GM15510 (cell line): ENCODE data around the gene RASAL1.

Source experiments
- POLR2A ChIP-seq: IDR thresholded peaks from 3 replicates; pipeline ENCODE4 v1.6.1; 2011; ENCODE audit warnings: borderline replicate concordance; ENCODE audit not compliant: insufficient read length; ENCODE audit errors: extremely low read depth

Gene RASAL1

DNA sequence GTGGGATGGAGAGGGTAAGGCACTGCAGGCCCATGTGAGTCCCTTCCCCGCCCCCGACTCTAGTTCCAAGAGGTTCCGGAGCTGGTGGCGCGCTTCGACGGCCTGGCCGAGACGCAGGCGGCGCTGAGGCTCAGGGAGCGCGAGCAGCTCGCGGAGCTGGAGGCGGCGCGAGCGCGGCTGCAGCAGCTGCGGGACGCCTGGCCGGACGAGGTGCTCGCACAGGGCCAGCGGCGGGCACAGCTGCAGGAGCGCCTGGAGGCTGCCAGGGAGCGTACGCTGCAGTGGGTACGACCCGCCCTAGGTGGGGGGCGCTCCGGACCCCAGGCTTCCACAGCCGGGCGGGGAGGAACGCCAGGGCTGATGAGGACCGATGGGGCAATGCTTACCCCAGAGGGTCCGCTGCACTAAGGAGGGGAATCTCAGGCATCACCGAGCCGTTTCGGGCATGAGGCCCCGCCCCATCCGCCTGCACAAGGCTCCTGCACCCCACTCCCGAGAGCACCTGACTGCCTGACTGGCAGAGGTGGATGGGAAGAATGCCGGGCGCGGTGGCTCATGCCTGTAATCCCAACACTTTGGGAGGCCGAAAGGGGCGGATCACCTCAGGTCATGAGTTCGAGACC lies 18.9 kb upstream of the RASAL1 start:
- no peak for TF ChIP-seq POLR2A

DNA sequence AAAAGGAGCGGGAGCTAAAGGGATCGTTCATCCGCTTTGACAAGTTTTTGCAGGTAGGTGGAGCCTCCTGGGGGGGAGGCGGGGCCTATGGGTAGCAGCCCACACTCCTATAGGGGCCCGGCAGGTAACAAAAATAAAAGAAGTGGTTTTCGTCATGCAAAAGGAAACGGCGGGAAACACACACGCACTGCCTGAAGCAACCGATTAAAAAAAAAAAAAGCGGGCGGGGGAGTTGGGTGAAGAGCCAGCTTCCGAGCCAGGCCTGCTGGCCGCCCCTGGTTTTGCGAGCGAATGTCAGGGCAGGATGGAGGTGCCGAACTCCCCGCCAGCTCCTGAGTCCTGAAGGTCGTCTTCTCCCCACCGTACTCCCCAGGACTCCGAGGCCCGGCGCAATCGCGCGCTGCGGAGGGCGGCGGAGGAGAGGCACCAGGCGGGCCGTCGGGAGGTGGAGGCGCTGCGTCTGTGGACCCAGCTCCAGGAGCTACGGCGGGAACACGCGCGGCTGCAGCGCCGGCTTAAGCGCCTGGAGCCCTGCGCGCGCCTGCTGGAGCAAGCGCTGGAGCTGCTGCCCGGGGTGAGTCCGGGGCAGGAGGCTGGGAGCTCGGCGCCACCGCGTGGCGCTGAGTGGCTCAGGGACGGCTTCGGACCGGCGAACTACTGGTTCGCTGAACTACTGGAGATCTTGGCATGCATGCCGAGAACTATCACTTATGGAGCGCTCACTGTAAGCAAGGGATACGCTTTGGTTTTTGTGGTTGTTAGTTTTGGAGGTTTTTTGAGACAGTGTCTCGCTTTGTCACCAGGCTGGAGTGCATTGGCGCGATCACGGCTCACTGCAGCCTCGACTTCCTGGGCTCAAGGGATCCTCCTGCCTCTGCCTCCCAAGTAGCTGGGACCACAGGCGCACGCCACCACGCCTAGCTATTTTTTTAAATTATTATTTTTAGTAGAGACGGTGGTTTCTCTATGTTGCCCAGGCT lies 17.6 kb upstream of the RASAL1 start:
- no peak for TF ChIP-seq POLR2A

DNA sequence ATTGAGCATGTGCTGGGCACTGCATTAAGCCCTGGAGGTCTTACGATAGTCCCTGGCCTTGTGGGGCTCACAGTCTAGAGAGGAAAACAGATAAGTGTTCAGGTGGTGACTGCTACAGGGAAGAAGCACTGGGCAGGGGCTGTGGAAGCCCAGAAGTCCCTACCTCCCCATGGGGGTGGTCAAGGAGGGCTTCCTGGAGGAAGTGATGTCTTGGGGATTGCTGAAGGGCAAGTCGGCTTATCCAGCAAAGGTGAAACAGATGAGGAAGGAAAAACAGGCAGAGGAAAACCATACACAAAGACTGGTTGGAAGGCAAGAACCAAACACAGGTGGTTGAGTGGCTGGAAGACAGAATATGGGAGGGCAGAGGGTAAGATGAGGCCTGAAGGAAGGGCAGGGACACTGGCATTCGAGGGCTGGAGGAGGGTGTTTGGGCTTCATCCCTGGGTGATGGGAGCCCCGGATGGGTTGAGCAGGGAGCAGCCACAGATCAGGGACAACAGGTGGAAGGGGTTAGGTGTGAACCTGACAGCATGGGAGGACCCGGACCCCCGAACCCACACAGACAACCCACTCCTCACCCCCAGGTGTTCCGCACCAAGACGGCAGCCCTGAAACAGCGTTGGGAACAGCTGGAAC lies 16.8 kb upstream of the RASAL1 start:
- TF ChIP-seq POLR2A: no peak

DNA sequence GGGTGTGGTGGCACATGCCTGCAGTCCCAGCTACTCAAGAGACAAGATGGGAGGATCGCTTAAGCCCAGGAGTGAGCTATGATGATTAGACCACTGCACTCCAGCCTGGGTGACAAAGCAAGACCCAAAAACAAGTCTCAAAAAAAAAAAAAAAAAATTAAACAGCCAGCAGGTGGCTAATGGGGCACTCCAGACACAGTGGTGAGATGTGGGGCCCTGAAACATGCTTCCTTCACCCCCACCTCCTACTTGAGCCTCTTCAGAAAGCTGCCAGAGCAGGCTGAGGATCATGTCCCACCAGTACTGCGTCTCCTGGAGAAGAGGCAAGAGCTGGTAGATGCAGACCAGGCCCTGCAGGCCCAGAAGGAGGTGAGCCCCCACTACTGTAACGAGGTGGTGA lies 16.1 kb upstream of the RASAL1 start:
- no peak for TF ChIP-seq POLR2A

DNA sequence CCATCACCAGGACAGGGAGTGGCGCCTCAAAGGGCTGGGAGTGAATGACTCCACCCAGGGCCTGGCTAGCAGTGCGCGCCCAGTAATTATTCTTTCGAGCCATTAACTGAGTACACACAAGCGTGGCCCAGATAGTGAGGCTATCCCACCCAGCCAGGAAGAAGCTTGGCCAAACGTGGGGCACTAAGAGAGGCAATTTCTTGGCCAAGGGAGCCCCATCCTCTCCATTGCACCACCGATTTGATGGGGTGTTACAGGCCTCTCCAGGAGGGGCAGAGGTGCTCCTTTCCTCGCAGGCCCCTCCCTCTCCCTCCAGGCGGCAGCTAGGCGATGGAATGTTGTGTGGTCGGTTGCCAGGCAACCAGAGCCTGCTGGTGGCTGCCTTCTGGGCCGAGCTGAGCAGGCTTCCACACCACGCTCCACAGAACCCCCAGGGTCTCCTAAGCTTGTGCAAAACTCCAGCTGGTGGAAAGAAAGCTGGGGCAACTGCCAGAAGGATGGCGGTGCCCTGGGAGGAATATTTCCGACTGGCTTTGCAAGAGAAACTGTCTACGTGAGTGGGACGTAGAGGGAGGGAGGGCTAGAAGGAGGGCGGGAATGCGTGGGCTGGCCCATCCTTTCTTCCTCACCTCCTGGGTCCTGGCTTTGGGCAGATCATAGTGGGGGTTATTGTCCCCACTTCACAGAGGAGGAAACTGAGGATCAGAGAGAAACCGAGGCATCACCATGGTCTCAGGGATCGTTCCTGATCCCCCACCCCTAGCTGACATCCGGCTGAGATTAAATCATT lies 14.0 kb upstream of the RASAL1 start, which contains the start of gene CFAP73:
TSS of gene CFAP73 (plus strand) at position 364 of the 790 bp plus-strand sequence. CDS start at position 498, 134 bp downstream.
- TF ChIP-seq POLR2A: no peak

DNA sequence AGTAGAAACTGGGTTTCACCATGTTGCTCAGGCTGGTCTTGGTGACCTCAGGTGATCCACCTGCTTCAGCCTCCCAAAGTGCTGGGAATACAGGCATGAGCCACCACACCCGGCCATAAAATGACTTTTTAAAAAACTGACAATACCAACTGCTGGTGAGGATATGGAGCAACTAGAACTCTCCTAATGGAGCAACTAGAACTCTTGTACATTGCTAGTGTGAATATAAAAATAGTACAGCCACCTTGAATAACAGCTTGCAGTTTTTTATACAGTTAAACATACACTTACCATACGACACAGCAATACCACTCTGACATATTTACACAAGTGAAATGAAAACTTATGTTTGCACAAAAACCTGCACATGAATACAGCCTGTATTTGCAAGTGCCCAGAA lies 11.4 kb upstream of the RASAL1 start:
- no peak for TF ChIP-seq POLR2A

DNA sequence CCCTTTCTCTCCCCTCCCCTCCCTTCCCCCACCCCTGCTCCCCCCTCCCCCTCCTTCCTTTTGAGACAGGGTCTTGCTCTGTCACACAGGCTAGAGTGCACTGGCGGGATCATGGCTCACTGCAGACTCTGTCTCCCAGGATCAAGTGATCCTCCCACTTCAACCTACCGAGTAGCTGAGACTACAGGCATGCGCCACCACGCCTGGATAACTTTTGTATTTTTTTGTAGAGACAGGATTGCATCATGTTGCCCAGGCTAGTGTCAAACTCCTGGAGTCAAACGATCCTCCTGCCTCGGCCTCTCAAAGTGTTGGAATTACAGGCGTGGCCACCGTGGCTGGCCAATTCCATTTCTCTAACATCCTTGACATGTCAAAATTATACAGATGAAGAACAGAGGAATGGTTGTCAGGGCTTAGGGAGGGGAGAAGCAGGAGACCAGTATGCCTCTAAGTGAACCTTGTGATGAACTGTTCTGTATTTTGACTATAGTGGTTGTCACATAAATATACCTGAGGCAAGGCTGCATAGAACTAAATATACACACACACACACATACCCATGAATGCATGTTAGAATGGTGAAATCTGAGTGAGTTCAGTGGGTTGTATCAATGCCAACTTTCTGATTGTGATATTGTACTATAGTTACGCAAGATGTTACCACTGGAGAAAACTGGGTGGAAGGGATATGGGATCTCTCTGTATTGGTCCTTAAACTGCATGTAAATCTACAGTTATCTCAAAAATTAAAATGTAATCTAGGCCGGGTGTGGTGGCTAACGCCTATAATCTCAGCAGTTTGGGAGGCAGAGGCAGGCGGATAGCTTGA lies 10.4 kb upstream of the RASAL1 start:
- no peak for TF ChIP-seq POLR2A

DNA sequence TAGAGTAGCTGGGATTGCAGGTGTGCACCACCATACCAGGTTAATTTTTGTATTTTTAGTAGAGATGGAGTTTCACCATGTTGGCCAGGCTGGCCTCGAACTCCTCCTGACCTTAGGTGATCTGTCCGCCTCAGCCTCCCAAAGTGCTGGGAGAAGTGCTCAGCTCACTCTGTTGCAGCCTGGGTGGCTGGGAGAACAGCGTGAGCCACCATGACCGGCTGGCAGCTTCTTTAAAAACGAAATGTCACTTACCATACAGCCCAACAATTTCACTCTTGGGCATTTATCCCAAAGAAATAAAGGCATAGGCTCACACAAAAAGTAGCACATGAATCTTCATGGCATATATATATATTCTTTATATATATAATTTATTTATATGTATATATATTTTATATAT lies 9.2 kb upstream of the RASAL1 start:
- TF ChIP-seq POLR2A: no peak

DNA sequence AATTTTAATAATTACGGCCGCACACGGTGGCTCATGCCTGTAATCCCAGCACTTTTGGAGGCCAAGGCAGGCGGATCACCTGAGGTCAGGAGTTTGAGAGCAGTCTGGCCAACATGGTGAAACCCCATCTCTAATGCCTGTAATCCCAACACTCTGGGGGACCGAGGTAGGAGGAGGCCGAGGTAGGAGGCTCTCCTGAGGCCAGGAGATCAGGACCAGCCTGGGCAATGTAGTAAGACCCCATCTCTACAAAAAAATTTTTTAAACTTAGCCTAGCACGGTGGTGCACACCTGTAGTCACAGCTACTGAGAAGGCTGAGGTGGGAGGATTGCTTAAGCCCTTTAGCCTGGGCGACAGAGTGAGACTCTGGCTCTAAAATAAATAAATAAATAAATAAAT lies 8.4 kb upstream of the RASAL1 start:
- no peak for TF ChIP-seq POLR2A

DNA sequence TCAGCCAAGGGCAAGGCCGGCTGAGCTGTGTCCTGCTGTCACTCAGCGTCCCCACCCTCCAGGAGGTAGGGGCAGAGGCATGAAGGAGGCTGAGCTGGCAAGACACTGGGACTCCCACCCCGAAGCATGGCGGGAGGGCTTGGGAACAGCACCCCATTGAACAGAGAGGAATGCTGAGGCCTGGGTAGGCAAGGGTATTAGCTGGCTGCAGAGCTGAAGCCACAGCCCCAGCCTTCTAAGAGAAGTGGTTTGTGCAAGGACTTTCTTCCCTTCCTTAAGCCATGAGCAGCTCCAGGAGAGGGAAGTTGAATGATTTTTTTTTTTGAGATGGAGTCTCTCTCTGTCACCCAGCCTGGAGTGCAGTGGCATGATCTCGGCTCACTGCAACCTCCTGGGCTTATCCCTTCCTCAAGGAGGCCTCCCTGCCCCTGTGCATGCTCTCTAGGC lies 7.3 kb upstream of the RASAL1 start:
- TF ChIP-seq POLR2A: no peak

DNA sequence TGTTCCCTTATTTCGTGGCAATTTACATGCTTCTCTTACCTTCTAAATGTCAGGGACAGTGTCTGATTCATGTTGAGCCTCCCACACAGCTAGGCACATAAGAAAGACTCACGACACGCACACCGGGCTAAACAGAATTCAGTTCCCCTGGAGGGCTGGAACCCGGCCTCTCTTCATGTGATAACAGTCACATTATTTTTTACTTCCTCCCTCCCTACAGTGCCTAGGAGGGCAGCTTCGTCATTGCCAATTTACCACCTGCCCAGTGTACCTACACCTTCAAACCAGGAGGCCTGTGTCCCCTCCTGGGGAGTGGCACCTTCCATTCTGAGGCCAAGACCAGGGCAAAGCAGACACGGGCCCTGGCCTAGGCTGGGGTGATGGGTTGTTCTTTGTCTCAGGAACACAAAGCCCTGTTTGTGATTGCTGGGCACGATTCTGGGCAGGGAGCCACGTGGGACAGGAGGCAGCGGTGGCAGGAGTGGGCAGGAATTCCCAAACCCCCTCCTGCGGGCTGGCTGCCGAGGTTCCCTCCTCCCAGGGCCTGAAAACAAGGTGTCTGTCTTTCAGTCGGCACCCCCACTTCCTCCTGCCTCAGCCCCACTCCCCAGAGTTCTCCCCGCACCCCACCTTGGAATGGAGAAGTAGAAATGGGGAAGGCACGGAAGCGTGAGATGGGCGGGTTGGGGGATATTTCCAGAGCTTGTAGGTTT lies 6.8 kb upstream of the RASAL1 start:
- TF ChIP-seq POLR2A: no peak

DNA sequence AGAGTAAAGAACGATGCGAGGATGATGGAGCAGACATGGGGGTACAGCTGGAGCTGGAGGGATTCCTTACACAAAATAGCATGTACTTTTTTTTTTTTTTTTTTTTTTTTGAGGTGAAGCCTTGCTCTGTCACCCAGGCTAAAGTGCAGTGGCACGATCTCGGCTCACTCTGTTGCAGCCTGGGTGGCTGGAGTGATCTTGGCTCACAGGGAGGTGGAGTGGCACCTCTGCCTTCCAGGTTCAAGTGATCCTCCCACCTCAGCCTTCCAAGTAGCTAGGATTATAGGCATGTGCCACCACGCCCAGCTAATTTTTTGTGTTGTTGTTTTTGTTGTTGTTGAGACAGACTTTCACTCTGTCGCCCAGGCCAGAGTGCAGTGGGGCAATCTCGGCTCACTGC lies 5.1 kb upstream of the RASAL1 start:
- no peak for TF ChIP-seq POLR2A

DNA sequence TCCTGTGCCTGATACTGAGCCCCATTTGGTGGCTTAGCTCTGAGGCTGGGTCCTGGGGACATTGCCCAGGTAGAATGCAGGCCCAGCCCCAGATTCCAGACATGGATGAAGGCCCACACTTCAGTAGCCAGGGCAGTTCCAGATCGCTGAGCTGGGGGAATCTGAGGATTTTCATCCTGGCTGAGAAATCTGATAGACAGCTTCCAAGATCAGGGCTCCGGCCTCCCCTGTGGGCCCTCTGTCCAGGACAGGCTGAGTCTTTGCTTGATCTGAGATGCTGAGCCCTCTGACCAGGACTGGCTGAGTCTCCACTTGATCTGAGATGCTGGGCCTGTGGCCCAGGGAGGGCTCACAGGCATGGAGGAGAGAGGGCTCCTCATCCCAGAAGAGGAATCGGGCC lies 3.3 kb upstream of the RASAL1 start:
- TF ChIP-seq POLR2A: no peak
